ENCODE measurements around the gene PARP11.

GRCh38 chr12:3834774-3835173, 38.4 kb downstream of the PARP11 start:
- TF ChIP-seq TARDBP (IDR thresholded peaks at IDR 0.05) (no peak), FOXM1 (IDR thresholded peaks at IDR 0.05; ENCODE audit: borderline replicate concordance) (no peak), ELF4 (IDR thresholded peaks at IDR 0.05) (no peak), ARNT (IDR thresholded peaks at IDR 0.05) (no peak), L3MBTL2 (conservative IDR thresholded peaks at IDR 0.05) (no peak), ZNF384 (IDR thresholded peaks at IDR 0.05) (no peak), NFRKB (IDR thresholded peaks at IDR 0.05) (no peak), HDGF (IDR thresholded peaks at IDR 0.05; ENCODE audit: borderline replicate concordance) (no peak)
